HG02759 (cell line): ENCODE measurements around the gene RNF227.

ENCODE experiments used
- ATAC-seq: cut with Tn5 transposase; IDR thresholded peaks from one replicate; pipeline ENCODE4 v1.9.1; 2021; ENCODE audit warnings: mild to moderate bottlenecking, moderate library complexity; ENCODE audit not compliant: unreplicated experiment

Gene RNF227

GRCh38 chr17:7930841-7931631 is 14.9 kb upstream of the RNF227 start:
- no peak for ATAC-seq

DNA sequence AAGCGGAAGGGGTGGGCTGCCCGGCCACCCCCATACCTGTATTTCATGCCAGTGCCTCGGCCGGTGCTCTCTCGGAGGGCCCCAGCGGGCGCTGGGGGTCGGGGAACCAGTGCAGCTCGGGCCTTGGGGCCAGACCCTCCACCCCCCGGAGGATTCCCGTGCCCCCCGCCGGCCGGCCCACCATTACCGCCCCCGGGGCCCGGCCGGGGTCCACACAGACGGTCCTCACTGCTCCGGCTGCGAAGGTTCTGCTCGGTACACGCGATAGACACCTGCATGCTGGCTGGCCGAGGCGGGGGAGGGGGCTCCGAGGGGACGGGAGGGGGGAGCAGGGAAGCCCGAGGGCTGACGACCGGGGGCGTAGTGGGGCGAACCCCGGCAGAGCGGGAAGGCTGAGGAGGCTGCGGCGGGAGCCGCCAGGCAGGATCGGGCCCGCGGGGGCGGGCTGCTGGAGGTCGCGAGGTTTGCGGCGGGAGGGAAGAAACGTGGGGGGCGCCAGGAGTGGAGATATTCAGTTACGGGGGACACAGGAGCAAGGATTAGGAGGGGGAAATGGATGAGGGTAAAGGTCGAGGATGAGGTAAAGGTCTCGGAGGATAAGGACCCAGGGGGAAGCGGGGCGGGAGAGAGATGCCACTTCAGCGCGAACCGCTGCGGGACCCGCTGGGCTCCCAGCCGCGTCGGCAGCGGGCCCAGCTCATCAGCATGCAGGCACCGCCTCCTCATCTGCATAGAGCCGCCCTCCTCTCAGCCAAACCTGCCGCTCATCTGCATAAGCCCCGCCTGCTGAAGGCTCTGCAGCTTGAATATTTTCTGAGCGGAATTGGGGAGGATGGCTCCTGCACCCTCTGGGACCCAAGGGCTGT is 13.3 kb upstream of the RNF227 start, which contains the start of gene KCNAB3:
TSS of gene KCNAB3 (minus strand) at position 699 of the 866 bp plus-strand sequence. CDS start at position 278, 421 bp downstream.
- ATAC-seq, result no peak

GRCh38 chr17:7927596-7927995 is 11.5 kb upstream of the RNF227 start:
- ATAC-seq, result no peak

DNA sequence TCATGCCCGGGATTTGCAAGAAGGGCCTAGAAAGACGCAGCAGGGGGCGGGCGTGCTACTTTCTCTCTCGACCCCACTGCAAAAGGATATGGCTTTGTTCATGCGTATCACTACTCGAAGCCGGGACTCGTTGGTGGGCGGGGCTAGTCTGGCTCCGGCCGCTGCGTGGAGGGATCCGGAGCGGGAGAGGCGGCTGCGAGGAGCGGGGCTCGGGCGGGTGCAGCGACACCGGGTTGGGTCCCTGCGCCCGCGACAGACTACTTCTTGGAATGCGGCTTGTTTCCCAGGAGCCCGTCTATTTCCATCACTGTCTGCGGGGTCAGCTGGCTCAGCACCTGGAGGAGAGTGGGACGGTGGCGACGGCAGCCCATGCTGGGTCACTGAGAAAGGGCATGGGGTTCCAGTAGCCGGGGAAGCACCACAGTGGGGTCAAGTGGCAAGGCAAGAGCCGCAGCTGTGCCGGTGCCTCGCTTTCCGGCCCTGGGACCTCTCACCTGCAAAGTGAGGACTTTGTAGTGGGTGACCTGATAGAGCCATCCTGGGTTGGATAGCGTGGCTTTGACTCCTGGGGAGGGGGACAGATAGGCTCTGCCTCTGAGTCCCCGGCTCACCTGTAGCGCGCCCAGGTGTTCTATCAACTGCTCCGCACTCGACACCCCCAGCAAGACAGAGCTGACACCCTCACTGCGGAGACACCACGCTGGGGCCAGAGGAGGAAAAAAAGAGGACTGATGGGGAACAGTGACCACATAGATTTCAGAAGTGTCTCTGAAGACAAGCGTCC is 6.9 kb upstream of the RNF227 start:
- no peak for ATAC-seq

GRCh38 chr17:7922269-7922844 is 6.3 kb upstream of the RNF227 start:
- ATAC-seq, result no peak

DNA sequence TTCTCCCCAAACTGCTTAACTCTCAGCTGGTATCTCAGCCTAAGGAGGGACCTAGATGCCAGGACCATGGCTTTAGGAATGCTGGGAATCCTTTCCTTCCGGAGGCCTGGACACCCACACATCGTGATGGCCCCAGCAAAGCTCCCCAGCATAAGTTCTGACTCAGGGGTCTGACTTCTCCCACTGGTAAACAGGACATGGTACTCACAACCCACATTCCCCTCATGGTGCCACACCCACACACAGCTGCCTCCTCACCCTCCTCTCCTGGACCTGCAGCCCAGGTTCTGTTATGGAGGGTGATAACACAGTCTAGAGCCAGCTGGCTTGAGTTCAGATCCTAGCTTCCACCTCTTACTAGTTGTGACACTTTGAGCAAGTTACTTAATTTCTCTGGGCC is 719 bp upstream of the RNF227 start:
- ATAC-seq, result no peak

DNA sequence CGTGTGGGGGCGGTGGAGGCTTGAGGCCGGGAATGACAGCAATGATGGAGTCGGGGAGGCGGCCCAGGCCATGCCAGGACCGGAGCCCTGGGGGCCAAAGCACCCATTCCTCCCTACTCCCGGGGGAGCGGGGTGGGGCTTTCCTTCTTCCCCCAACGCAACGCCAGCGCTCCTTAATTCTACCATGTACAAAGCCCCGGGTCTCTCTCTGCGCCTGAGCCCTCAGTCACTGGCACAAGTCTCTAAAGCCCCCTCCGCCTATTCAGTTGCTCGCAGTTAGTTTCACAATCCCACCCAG is 245 bp upstream of the RNF227 start:
- ATAC-seq, result peak; percentile 10

- no peak for ATAC-seq
These were observed 894 bp downstream of the RNF227 start for GRCh38 chr17:7915179-7915610.

GRCh38 chr17:7912927-7913524 is 3.1 kb downstream of the RNF227 start:
- ATAC-seq, result no peak

GRCh38 chr17:7911116-7911515 is 5.0 kb downstream of the RNF227 start:
- no peak for ATAC-seq

DNA sequence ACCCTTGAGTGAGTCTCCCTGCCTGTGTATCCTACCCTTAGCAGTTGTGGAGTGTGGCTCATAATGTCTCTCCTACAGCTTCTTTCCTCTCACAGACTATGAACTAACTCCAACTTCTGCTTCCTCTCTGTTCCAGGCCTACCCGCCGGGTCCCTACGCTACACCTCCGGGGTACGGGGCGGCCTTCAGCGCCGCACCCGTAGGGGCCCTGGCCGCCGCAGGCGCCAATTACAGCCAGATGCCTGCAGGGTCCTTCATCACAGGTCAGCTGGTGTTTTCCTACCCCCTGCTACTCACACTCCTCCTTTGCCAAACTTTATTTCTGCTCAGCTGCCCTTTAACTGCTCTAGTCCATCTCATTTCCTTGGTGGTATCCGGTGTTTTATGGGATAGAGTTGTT is 5.4 kb downstream of the RNF227 start:
- no peak for ATAC-seq

- no peak for ATAC-seq
These were observed 5.8 kb downstream of the RNF227 start for GRCh38 chr17:7910281-7910680.

GRCh38 chr17:7909089-7909488 is 7.0 kb downstream of the RNF227 start:
- no peak for ATAC-seq

DNA sequence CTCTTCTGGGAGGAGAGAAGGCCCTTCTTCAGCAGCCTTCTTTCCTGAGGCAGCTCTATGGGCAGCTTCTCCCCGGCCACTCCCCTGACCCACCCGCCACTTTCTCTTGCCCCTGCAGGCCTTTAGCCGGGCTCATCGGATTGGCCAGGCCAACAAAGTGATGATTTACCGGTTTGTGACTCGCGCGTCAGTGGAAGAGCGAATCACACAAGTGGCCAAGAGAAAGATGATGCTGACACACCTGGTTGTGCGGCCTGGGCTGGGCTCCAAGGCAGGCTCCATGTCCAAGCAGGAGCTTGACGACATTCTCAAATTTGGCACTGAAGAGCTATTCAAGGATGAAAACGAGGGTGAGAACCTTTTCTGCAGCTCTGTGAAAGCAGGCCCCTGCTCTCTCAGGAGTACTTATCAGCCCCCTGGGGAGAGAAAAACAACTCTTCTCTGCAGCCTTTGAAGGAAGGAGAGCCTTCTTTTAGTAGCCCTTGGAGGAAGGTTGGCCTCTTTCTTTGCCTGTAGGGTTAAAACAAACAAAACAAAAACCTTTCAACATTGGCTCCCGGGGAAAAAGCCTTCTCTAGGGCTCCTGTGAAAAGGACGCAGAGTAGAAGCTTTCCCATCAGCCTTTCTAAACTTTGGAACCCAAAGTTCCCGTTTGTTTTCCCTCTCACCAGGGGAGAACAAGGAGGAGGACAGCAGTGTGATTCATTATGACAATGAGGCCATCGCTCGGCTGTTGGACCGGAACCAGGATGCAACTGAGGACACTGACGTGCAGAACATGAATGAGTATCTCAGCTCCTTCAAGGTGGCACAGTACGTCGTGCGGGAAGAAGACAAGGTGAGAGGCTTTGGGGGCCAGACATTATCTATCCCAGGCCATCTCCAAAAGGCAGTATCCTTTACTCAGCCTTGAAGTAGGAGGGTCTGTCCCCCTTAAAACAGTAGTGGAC is 12.7 kb downstream of the RNF227 start:
- no peak for ATAC-seq

GRCh38 chr17:7897773-7898172 is 18.3 kb downstream of the RNF227 start:
- ATAC-seq, result no peak

- no peak for ATAC-seq
These were observed 19.0 kb downstream of the RNF227 start for GRCh38 chr17:7897090-7897489.

- ATAC-seq, result no peak
These were observed 21.2 kb downstream of the RNF227 start for GRCh38 chr17:7894866-7895265.

DNA sequence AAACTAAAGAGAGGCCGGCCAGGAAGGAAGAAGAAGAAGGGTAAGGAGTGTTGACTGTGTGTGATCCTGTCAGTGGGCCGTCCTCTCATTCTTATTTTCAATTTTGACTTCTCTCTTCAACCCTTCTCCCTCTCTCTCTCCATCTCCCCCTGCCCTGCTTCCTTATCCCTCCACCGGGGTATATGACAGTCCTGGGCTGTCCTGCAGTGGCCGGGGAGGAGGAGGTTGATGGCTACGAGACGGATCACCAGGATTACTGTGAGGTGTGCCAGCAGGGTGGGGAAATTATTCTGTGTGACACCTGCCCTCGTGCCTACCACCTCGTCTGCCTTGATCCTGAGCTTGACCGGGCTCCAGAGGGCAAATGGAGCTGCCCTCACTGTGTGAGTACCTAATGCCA is 21.9 kb downstream of the RNF227 start:
- ATAC-seq, result no peak

GRCh38 chr17:7893187-7893880 is 22.8 kb downstream of the RNF227 start:
- ATAC-seq, result no peak
